ENCODE results near the gene BTNL9.

- TF ChIP-seq CTCF (IDR thresholded peaks at IDR 0.05; ENCODE audit: insufficient read depth, low read length) (no peak), POLR2AphosphoS5 (IDR thresholded peaks at IDR 0.05; ENCODE audit: low read depth) (no peak), REST (IDR thresholded peaks at IDR 0.05; ENCODE audit: insufficient replicate concordance, low read depth) (no peak), GABPA (IDR thresholded peaks at IDR 0.05; ENCODE audit: low read depth) (no peak)
Measured at GRCh38 chr5:181024245-181025064, 15.6 kb upstream of the BTNL9 start.

Measured in HL-60 (cell line).